ENCODE results near the gene KMT2D. TPM values are rescaled to one million over a fixed set of nuclear protein-coding genes. Genes with fewer than 3 reads are reported as not detected.

KMT2D gene
- total and polyA plus RNA-seq, 2 donors (not counting 3 experiments of a cell fraction or from before 2014, with no cell fraction given), result 15.1 to 120 TPM

DNA sequence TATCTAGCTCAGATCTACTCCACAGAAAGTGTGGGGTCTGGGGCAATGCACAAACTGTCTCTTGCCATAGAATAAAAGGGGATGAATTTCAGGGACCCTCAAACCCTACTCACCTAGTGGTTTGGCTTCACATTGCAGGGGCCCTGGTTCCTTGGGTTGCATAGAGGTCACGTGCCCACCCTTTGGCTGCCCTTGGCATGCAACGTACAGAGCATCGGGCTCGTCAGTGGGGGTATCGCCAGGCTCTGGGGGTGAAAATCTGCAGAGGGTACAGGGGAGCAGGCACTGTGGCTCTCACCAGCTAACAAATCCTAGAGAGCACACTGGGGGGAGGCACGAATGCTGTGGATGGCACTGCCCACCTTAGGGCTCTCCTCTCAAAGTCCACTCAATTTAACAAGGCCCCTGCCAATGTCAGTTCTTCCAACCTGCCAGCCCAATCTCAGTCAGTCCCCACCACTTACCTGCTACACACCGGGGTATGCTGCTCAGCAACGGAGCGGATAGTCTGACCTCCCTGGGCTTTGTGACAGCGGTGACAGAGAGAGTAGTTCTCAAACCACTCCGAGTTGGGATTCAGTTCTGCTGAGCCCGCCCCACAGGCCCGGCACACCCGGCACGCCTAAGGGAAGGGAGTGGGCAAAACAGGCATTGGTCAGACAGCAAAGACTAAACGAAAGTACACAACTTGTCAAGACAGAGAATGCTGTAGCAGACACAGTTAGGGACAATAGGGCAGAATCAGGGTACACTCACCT is 8.0 kb downstream of the KMT2D start:
- intact Hi-C loops (cut with micrococcal nuclease), result no loop called here
- no peaks in the 10 kb centered on the region for H3K9me1 ChIP-seq (replicated peaks; ENCODE audit: control insufficient read depth, extremely low read depth, insufficient read depth, low read length)
- no peak overlapping the region for H3K9ac ChIP-seq (replicated peaks; ENCODE audit: extremely low read depth, insufficient read depth, low read length)
- POLR2A ChIA-PET, result no interaction called here
- H3K27ac ChIP-seq (ENCODE audit: insufficient read depth, low read depth, low read length), result no peak overlapping the region
- CTCF ChIA-PET, result no interaction called here
- H3K4me3 ChIP-seq (replicated peaks in 1 of 3; ENCODE audit: insufficient read depth in 1 of 3, low read depth in 1 of 3, low read length in 3 of 3), result no peak overlapping the region
- peaks cover 29% of the 10 kb centered on the region for H3K4me1 ChIP-seq (ENCODE audit: control insufficient read depth, extremely low read depth, insufficient read depth, low read length)
- FAIRE-seq (no peak), DNase-seq (ENCODE audit: low read depth, low spot score) (no peak)
- no peak overlapping the region for H3K4me2 ChIP-seq (ENCODE audit: insufficient read depth, low read length)
- no peak overlapping the region for H2AFZ ChIP-seq (ENCODE audit: low read depth, low read length)
- dilution Hi-C loops (cut with MboI; ENCODE audit: extremely low pct_ligation_motif_present, low sequenced_read_pairs), result no loop called here
- no TSS peak for BruUV-seq (replicated peaks)
- H3K27me3 ChIP-seq (ENCODE audit: control insufficient read depth in 2 of 2, insufficient read depth in 2 of 2, low read length in 2 of 2), result no peaks in the 10 kb centered on the region
- H3K79me2 ChIP-seq (ENCODE audit: control insufficient read depth, insufficient read depth, low read length), result peaks cover 67% of the 10 kb centered on the region
- TF ChIP-seq, protein P1, sequence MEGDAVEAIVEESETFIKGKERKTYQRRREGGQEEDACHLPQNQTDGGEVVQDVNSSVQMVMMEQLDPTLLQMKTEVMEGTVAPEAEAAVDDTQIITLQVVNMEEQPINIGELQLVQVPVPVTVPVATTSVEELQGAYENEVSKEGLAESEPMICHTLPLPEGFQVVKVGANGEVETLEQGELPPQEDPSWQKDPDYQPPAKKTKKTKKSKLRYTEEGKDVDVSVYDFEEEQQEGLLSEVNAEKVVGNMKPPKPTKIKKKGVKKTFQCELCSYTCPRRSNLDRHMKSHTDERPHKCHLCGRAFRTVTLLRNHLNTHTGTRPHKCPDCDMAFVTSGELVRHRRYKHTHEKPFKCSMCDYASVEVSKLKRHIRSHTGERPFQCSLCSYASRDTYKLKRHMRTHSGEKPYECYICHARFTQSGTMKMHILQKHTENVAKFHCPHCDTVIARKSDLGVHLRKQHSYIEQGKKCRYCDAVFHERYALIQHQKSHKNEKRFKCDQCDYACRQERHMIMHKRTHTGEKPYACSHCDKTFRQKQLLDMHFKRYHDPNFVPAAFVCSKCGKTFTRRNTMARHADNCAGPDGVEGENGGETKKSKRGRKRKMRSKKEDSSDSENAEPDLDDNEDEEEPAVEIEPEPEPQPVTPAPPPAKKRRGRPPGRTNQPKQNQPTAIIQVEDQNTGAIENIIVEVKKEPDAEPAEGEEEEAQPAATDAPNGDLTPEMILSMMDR (IDR thresholded peaks at IDR 0.05; ENCODE audit: extremely low read depth in 1 of 2, insufficient read depth in 1 of 2, low read depth in 1 of 2, low read length in 2 of 2), result no peak
- no peak for TF ChIP-seq GATA2 (IDR thresholded peaks at IDR 0.05; ENCODE audit: insufficient read depth, insufficient read length, low read depth, low read length)
- TF ChIP-seq, protein P2, sequence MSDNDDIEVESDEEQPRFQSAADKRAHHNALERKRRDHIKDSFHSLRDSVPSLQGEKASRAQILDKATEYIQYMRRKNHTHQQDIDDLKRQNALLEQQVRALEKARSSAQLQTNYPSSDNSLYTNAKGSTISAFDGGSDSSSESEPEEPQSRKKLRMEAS (IDR thresholded peaks at IDR 0.05; ENCODE audit: insufficient read depth, insufficient read length), result no peak
- TF ChIP-seq POLR2A (IDR thresholded peaks at IDR 0.05; ENCODE audit: low read depth, low read length), result no peak
- TF ChIP-seq JUN (IDR thresholded peaks at IDR 0.05; ENCODE audit: borderline replicate concordance, insufficient read depth, insufficient read length, low read depth), result no peak
- no peak for TF ChIP-seq FOS (IDR thresholded peaks at IDR 0.05; ENCODE audit: borderline replicate concordance, insufficient read depth, low read length)
- TF ChIP-seq MYC (IDR thresholded peaks at IDR 0.05; ENCODE audit: low read depth, low read length), result no peak
- no peak for TF ChIP-seq EZH2 (IDR thresholded peaks at IDR 0.05; ENCODE audit: borderline replicate concordance, low read depth, low read length, severe bottlenecking)
- no peak for TF ChIP-seq POLR2AphosphoS5 (IDR thresholded peaks at IDR 0.05; ENCODE audit: insufficient read depth, low read depth, low read length)
- peaks cover 40 to 72% of the 10 kb centered on the region in 2 experiments for H3K36me3 ChIP-seq (ENCODE audit: control insufficient read depth in 2 of 2, extremely low read depth in 1 of 2, insufficient read depth in 2 of 2, low read length in 2 of 2)
- H4K20me1 ChIP-seq (replicated peaks; ENCODE audit: control insufficient read depth, extremely low read depth, insufficient read depth, low read length), result peaks cover 5% of the 10 kb centered on the region
- no peaks in the 10 kb centered on the region for H3K9me3 ChIP-seq (replicated peaks; ENCODE audit: control insufficient read depth, insufficient read depth, low read length)

All from endothelial cell of umbilical vein (primary cell).